Stimulated activated CD8-positive, alpha-beta memory T cell treated with anti-CD3 and anti-CD28 coated beads, Interleukin-4, amount 100 ng/mL, for 4 hours (primary cell): Measurements from ENCODE around the gene TMSB15A.
A peak's percentile ranks its signal among the peaks of the same experiment; 100 is the strongest.
"Not testable (repeated sequence)": the region's sequence is repeated elsewhere in the genome, so short reads cannot be mapped to it uniquely, and the experiment has no call there.

Source experiments
- DNase-seq, 2 donors: peaks; one replicate each; pipeline ENCODE4 v3.0.0-alpha.2; 2020; ENCODE audit warnings: low read depth in 2 of 2, low spot score in 1 of 2

The TMSB15A gene

DNA sequence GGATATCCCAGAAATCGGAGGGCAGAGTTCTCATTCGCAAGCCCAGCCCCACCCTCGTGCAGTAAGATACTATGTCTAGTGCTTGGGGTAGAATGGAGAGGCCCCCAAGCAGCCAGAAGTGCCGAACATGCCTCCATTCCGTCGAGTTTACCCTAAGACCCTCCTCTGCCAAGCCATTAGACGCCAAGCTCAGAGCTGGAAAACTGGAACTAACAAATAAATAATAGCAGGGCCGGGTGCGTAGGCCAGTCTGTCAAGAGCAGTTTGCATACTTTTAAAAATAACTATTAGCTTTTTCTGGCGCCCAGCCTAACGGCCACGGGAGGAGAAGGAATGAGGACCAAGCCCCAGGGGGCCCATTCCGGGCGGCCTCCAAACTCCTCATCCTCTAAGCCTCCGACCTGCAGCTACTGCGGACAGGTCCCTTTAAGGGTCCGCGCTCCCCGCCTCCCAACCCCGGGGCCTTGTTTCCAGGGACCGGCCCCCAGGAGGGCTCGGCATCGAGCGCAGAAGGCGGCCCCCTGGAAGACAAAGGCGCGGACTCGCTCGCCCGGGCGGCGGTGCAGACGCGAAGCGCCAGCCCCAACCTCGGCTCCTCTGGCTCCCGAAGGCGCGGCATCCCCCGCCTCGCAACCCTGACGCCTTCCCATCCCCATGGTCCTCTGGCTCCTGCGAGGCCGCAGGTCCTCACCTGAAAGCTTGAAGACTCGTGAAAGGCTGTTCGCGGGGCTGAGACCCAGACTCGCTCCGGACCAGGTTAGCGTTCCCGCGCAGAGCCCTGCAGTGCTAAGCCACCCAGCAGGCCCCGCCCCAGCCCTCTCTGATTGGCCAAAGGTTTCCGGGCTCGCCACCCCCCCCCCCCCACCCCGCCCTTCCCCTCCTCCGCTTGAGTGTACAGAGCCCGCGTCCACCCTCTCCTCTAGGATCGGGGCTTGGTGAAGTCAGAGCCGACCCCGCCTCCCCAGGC, at the start of gene TMSB15A:
Gene TMSB15A, minus strand, starts transcription at position 765 of the 967 bp plus-strand sequence.
- peak; percentile 5 to 18 for DNase-seq

DNA sequence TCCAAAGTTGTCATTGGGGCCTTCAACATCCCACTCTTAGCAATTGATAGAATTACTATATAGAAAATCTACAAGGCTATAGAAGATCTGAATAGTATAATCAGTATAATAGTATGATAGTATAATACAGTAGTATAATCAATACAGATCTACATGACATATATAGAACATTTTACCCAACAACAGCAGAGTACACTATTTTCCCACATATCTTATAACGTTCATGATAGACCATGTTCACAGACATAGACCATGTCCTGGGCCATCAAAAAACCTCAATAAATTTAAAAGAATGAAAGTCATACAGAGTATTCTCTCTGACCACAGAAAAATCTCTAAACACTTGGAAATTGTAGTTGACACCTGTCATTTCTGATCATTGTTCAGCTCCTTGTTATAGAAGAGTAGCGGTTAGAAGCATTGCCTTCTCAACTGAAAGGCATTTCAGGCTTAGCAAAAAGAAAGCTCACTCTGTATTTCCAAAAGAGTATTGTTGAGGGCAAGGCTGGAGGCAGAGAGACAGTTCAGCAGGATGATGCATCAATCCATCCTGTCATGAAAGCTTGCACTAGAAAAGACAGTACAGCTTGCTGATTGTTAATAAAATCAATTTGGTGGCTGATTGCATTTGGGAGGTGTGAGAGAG, 44.0 kb upstream of the TMSB15A start:
- no peak for DNase-seq

DNA sequence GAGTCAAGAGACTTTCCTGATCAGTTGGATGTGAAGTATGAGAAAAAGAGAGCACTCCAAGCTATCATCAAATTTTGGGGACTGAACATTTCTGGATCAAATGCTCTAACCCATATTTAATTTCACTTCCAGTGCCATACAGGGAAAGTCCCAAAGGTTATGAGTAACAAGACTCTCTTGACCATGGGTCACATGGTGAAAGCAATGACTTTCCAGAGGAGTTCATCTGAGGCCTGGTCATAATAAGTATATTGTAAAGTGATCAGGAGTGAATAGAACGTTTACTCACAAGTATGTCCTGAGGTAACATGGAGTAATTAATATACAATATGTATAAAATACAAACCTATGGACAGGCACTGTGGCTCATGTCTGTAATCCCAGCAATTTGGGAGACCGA, 42.1 kb upstream of the TMSB15A start:
- DNase-seq, result no peak

DNA sequence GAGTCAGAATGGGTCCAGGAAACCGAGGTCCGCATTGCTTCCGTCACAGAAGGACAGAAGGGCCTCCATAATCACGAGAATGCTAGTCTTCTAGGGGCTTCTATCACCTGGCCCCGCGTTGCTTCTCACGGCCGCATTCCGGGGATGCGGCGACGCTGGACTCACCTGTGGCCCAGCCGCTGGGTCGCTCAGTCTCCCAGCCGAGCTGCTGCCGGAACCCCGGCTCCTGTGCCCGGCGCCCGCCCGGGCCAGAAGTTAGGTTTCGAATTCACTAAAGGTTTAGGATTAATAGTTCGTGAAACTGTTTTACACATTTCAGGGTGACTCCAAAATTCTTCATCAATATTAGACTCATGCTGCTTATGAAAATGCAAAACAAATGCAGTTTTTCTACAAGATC, 31.7 kb upstream of the TMSB15A start:
- DNase-seq, result no peak

GRCh38 chrX:102546828-102547493, 30.4 kb upstream of the TMSB15A start:
- no peak for DNase-seq

DNA sequence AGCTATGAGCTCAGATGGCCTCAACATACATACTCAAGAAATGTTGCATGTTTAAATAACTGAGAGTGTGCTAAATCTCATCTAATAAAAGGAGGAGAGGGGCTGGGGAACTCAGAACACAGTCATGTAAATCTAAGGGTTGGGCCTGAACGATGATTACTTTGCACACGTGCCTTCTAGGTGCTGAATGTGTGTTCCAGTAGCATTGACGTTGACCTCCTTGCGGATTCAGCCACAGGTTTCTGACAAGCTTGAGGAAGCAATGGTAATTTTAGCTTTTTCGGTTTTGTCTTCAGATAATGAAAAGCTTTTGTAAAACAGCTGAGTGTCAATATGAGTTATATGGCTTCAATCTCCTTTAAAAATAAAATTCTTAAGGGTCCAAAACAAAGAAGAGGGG, 29.6 kb upstream of the TMSB15A start:
- not testable (repeated sequence) for DNase-seq

DNA sequence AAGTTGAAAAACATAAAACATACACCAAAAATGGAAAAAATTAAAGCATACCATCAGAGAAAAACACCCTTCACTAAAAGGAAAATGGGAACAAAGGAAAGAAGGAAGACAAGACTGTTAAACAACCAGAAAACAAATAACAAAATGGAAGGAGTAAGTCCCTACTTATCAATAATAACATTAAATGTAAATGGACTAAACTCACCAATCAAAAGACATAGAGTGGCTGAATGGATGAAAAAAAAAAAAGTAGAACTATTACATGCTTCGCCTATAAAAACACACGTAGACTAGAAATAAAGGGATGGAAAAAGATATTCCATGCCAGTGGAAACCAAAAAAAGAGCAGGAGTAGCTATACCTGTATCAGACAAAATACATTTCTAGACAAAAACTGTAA, 19.4 kb upstream of the TMSB15A start:
- no peak for DNase-seq

DNA sequence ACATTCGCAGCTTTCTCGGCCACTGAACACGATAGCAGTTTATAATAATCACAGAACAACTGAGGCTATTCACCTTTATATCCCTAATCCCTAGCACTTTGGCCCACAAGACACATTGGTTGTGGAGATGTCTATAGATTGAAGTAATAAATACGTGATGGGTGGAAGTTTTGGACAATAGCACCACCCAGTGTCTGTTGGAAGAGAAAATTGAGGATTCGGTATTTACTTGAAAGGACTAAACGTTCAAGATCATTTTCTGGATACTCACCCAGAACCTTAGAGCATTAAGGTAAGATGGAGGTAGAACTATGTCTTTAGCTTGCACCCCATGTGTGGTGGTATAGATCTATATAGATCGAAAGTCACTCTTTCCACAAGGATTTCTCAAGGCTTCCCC, 787 bp upstream of the TMSB15A start:
- no peak for DNase-seq

- no peak for DNase-seq
Measured at GRCh38 chrX:102514536-102514935, 2.0 kb downstream of the TMSB15A start.

DNA sequence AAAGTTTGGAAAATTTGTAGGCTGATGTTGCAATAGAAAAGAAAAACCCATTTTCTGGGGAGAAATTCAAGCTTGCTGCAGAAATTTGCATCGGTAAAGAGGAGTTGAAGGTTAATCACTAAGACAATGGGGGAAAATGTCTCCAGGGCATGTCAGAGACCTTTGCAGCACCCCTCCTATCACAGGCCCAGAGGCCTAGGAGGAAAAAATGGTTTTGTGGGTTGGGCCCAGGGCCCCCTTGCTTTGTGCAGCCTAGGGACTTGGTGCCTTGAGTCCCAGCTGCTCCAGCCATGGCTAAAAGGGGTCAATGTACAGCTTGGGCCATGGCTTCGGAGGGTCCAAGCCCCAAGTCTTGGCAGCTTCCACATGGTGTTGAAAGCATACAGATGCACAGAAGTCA, 17.8 kb downstream of the TMSB15A start:
- no peak for DNase-seq

DNA sequence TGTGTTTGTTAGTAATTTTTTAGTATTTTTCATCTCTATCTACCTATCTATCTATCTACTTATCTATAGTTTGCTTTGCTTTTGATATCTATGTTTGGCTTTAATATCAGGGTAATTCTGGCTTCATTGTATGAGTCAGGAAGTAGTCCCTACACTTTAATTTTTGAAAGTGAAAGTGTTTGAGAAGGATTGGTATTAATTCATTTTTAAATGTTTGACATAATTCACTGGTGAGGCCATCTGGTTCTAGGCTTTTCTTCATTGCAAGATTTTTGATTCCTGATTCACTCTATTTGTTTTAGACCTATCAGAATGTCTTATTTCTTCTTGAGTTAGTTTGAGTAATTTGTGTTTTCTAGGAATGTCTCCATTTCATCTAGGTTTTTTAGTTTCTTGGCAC, 24.8 kb downstream of the TMSB15A start:
- no peak for DNase-seq

GRCh38 chrX:102478765-102479164, 37.8 kb downstream of the TMSB15A start:
- not testable (repeated sequence) for DNase-seq

DNA sequence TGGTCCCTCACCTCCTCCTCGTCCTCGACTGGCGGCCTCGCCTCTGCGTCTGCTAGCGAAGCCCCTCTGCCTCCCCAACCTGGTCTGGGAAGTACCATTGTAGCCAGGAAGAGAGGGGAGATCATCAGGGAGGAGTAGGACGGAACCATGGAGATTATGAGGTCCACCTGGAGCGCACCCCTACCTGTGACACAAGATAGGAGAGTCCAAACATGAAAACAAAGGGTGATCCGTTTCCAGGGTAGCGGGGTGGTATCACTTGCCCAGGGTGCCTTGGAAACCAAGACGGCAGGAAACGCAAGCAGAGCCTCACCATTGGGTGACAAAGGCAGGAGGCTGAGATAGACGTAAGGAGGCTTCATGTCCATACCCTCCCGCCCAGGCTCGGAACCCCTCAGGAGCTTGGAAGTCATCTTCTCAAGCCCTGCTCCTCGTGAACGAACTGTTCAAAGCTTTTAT, 44.7 kb downstream of the TMSB15A start, which contains the start of gene TCP11X2:
Gene TCP11X2, minus strand, starts transcription at position 51 of the 459 bp plus-strand sequence.
- DNase-seq, result not testable (repeated sequence)

- not testable (repeated sequence) for DNase-seq
Measured at GRCh38 chrX:102470215-102470614, 46.3 kb downstream of the TMSB15A start.
